LNCaP clone FGC (cell line): ENCODE data around the gene OSBPL2.

Source experiments
- DNase-seq: peaks from one replicate; pipeline ENCODE4 v3.0.0-alpha.2; 2011; ENCODE audit warnings: low read depth
- H3K4me3 ChIP-seq: 2 replicates; pipeline ENCODE4 v1.5.1; 2011; ENCODE audit warnings: mild to moderate bottlenecking, low read depth, low read length, control low read depth
- CTCF ChIP-seq: IDR thresholded peaks from 2 replicates; pipeline ENCODE4 v1.5.1; 2012; ENCODE audit warnings: mild to moderate bottlenecking; ENCODE audit not compliant: control insufficient read depth, insufficient read depth; ENCODE audit errors: extremely low read depth

Gene OSBPL2

GRCh38 chr20:62288535-62289105 lies 50.3 kb downstream of the OSBPL2 start:
- no peak for DNase-seq
- no peak for TF ChIP-seq CTCF
- H3K4me3 ChIP-seq = no peak overlapping the region

DNA sequence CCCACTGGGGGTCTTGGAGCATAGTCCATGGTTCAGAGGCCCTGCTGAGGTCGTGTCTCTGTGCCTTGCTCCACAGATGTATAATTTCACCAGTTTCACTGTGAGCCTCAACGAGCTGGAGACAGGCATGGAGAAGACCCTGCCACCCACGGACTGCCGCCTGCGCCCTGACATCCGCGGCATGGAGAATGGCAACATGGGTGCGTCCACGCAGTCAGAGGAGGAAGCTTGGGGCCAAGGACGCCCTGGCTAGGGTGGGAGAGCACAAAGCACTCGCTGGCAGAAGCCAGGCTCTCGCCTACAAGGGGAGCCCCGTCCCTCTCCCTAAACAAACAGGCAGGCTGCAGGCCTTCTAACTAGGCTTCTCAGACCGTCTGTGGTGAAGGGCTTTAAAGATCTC lies 50.8 kb downstream of the OSBPL2 start:
- DNase-seq = no peak
- TF ChIP-seq CTCF = no peak
- H3K4me3 ChIP-seq = no peak overlapping the region

- TF ChIP-seq CTCF = no peak
- H3K4me3 ChIP-seq = no peak overlapping the region
- no peak for DNase-seq
These were observed 51.6 kb downstream of the OSBPL2 start for GRCh38 chr20:62289898-62290297.

- H3K4me3 ChIP-seq = no peak overlapping the region
- no peak for TF ChIP-seq CTCF
- DNase-seq = no peak
These were observed 53.1 kb downstream of the OSBPL2 start for GRCh38 chr20:62291251-62292066.

DNA sequence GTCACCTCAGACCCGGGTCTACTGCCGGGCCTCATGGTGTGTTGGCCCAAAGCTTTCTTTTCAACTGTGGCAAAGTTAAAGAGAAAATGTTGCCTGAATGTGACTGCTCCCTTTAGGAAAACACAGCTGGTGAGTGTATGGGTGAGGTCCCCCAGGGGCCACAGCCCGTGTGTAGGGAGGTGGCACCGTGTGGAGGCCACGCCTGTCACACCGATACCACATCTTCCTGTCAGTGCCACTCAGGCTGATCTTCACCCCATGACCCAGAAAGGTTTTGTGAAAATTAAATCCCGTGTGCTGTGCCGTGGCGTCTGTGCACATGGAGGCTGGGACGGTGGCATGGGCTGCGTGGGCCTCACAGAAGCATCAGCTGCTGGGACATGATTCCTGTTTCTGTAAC lies 53.8 kb downstream of the OSBPL2 start:
- TF ChIP-seq CTCF = no peak
- H3K4me3 ChIP-seq = no peak overlapping the region
- no peak for DNase-seq

- H3K4me3 ChIP-seq = no peak overlapping the region
- no peak for TF ChIP-seq CTCF
- no peak for DNase-seq
These were observed 54.9 kb downstream of the OSBPL2 start for GRCh38 chr20:62293111-62293784.

DNA sequence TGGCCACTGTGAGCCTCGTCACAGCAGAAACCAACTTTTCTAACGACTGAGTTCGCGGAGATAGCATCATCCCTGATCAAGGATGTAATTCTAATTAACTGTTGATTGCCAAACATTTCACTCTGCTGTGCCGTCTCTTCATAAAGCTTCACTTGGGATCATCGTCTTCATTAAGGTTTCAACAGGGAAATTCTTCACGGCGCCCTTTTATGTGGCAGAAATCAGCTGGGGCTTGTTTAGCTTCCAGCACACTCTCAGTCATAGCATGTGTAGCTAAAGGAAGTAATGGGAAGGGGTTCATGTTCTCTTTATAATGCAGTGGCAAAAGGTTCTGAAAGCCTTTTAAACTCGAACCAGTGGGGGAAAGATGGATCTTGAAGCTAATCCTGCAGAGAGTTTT lies 55.6 kb downstream of the OSBPL2 start:
- no peak for TF ChIP-seq CTCF
- no peak for DNase-seq
- no peak overlapping the region for H3K4me3 ChIP-seq
